Calu3 (cell line): ENCODE measurements around the gene HNRNPD. TPM values are rescaled to one million over a fixed set of nuclear protein-coding genes. Genes with fewer than 3 reads are reported as not detected.
"Not testable (repeated sequence)": the region's sequence is repeated elsewhere in the genome, so short reads cannot be mapped to it uniquely, and the experiment has no call there.

Experiments used
- BruUV-seq: library from RNA; stranded (reverse); fragments of 400-500 nt; replicated peaks from 2 replicates; lab custom pipeline; 2021; lab: Mats Ljungman, UMichigan
- CTCF ChIA-PET: fragments of 300-600 bp; sonication (Branson Sonifier 250); formaldehyde crosslinking; loops from one replicate; lab custom pipeline; 2022; ENCODE audit warnings: antibody characterized with exemption; lab: Charles Lee
- DNase-seq: peaks from one replicate; pipeline ENCODE4 v3.0.0; 2022
- H3K27ac Mint-ChIP-seq: one replicate; pipeline ENCODE4 v1.8.0; 2022; ENCODE audit warnings: mixed read lengths; ENCODE audit not compliant: unreplicated experiment
- H3K27me3 Mint-ChIP-seq: one replicate; pipeline ENCODE4 v1.8.0; 2022; ENCODE audit warnings: mixed read lengths; ENCODE audit not compliant: unreplicated experiment
- H3K36me3 Mint-ChIP-seq: one replicate; pipeline ENCODE4 v1.8.0; 2022; ENCODE audit warnings: mild to moderate bottlenecking, moderate library complexity, mixed read lengths; ENCODE audit not compliant: insufficient read depth, unreplicated experiment
- H3K4me1 Mint-ChIP-seq: one replicate; pipeline ENCODE4 v1.8.0; 2022; ENCODE audit warnings: mild to moderate bottlenecking, low read depth, mixed read lengths; ENCODE audit not compliant: unreplicated experiment
- H3K4me3 Mint-ChIP-seq: one replicate; pipeline ENCODE4 v1.8.0; 2022; ENCODE audit warnings: mild to moderate bottlenecking, low read depth, moderate library complexity, mixed read lengths; ENCODE audit not compliant: unreplicated experiment
- H3K9me3 Mint-ChIP-seq: one replicate; pipeline ENCODE4 v1.8.0; 2022; ENCODE audit warnings: low read depth, mixed read lengths; ENCODE audit not compliant: unreplicated experiment
- CTCF ChIP-seq: fragments of 200-600 bp; IDR thresholded peaks from one replicate; pipeline ENCODE4 v1.8.0; 2022; ENCODE audit warnings: antibody characterized with exemption; ENCODE audit not compliant: unreplicated experiment
- intact Hi-C: fragments of 100-400 bp; cut with micrococcal nuclease; formaldehyde crosslinking; loops from one replicate; pipeline ENCODE4 v1.10.0; 2022; ENCODE audit not compliant: unreplicated experiment
- total RNA-seq: library from RNA; stranded (reverse); gene quantifications from 2 replicates; pipeline ENCODE4 v1.2.3, GENCODE V29; 2022

Gene HNRNPD
- total RNA-seq, 1 experiment from 2014 or later, result 272 TPM

DNA sequence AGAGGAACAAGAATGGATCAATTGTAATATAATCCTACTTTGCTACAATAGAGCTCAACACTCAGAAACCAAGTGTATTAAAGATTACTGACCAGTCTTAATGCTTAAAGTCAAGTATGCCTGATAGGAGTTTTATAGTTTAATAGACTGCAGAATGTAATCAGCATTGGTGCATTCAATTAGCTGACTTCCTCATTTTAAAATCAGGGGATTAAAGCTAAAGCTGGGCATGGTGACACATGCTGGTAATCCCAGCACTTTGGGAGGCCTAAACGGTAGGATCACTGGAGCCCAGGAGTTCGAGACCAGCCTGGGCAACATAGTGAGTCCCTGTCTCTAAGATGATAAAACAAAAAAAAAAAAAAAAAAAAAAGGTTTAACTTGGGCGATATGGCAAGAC, 45.7 kb upstream of the HNRNPD start:
- DNase-seq, result no peak
- Mint-ChIP-seq H3K27ac (no peak overlapping the region), H3K4me3 (no peak overlapping the region), H3K36me3 (peaks cover 26% of the 10 kb centered on the region), H3K27me3 (no peaks in the 10 kb centered on the region), H3K9me3 (no peaks in the 10 kb centered on the region), H3K4me1 (peaks cover 10% of the 10 kb centered on the region)
- TF ChIP-seq CTCF, result no peak
- intact Hi-C loops, result no loop called here
- CTCF ChIA-PET, result interaction anchor here (0.5 to 0.6 kb wide), 2 partner anchors 10 to 52 kb away, joined by 3 to 4 read pairs; no protein-coding TSS in a partner anchor
- BruUV-seq, result no TSS peak

DNA sequence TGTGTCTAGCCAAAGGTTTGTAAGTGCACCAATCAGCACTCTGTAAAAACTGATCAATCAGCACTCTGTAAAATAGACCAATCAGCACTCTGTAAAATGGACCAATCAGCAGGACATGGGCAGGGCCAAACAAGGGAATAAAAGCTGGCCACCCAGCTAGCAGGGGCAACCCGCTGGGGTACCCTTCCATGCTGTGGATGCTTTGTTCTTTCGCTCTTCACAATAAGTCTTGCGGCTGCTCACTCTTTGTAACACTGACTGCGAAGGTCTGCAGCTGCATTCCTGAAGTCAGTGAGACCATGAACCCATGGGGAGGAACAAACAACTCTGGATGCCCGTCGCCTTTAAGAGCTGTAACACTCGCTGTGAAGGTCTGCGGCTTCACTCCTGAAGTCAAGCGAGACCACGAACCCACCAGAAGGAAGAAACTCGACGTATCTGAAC, 42.2 kb upstream of the HNRNPD start:
- TF ChIP-seq CTCF, result no peak
- BruUV-seq, result no TSS peak
- no peaks in the 10 kb centered on the region for H3K9me3 Mint-ChIP-seq
- no peak for DNase-seq
- no peaks in the 10 kb centered on the region for H3K27me3 Mint-ChIP-seq
- no peaks in the 10 kb centered on the region for H3K4me1 Mint-ChIP-seq
- no peak overlapping the region for H3K4me3 Mint-ChIP-seq
- H3K36me3 Mint-ChIP-seq, result no peaks in the 10 kb centered on the region
- no peak overlapping the region for H3K27ac Mint-ChIP-seq
- CTCF ChIA-PET, result no interaction called here
- intact Hi-C loops, result no loop called here

DNA sequence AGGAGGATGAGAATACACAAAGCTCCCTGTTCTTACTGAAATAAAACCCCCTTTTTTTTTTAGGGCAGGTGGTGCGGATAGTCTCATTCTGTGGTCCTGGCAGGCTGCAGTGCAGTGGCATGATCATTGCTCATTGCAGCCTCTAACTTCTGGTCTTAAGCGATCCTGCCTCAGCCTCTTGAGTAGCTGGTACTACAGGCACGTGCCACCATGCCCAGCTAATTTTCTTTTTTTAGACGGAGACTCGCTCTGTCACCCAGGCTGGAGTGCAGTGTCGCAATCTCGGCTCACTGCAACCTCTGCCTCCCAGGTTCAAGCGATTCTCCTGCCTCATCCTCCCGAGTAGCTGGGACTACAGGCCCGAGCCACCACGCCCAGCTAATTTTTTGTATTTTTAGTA, 41.3 kb upstream of the HNRNPD start:
- H3K4me3 Mint-ChIP-seq, BruUV-seq, CTCF ChIA-PET, H3K27ac Mint-ChIP-seq, DNase-seq, H3K9me3 Mint-ChIP-seq, H3K36me3 Mint-ChIP-seq, H3K4me1 Mint-ChIP-seq, intact Hi-C loops, H3K27me3 Mint-ChIP-seq: not testable (repeated sequence)

DNA sequence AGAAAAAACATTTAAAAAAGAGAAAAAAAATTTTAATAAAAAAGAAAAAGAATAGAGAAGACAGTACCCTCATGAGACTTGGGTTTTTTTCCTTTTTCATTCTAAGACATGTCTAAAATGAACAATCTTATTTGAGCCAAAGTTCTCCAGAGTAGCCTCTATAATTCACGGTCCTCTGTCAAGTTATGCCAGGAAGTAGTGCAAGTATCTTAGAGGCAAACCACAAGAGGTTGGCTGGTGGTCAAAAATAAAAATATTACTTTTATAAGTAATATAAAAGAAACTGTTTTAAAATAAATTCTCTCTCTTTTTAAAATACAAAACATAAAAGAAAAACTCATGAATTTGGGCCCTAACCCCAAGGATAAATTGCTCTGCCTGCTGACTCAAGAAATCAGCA, 29.9 kb upstream of the HNRNPD start:
- Mint-ChIP-seq H3K9me3 (no peaks in the 10 kb centered on the region), H3K27ac (no peak overlapping the region), H3K27me3 (no peaks in the 10 kb centered on the region), H3K4me1 (no peaks in the 10 kb centered on the region), H3K4me3 (no peak overlapping the region), H3K36me3 (no peaks in the 10 kb centered on the region)
- TF ChIP-seq CTCF, result no peak
- intact Hi-C loops, result no loop called here
- BruUV-seq, result no TSS peak
- DNase-seq, result no peak
- CTCF ChIA-PET, result no interaction called here

DNA sequence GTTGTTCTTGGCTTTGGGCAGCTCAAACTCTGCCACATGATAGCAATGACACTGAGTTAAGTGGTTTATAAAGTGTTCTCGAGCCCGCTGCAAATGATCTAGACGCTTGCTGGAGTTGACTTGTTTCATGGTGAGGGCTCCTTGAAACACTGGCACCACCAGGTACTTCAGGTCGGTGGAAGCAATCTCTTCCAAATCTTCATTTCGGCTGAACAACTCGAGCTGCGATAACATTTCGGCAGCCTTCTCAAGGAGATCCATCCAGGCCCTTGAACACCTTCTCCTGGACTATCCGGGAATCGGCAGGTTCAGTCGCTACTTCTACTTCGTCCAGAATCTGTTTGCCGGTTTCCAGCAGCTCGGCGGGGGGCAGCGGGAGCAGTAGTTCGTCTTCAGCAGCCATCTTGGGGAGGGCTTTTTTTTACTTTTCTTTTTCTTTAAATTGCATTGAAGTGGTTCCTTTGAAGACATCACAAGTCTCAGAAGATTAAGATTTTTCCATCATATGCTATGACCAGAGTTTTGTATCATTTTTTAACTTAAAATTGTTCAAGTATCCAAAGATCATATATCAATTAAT, 28.5 kb upstream of the HNRNPD start:
- H3K36me3 Mint-ChIP-seq, result no peaks in the 10 kb centered on the region
- no TSS peak for BruUV-seq
- no peak for TF ChIP-seq CTCF
- H3K27me3 Mint-ChIP-seq, result no peaks in the 10 kb centered on the region
- H3K27ac Mint-ChIP-seq, result no peak overlapping the region
- no peak for DNase-seq
- H3K4me3 Mint-ChIP-seq, result no peak overlapping the region
- CTCF ChIA-PET, result no interaction called here
- no peaks in the 10 kb centered on the region for H3K9me3 Mint-ChIP-seq
- H3K4me1 Mint-ChIP-seq, result no peaks in the 10 kb centered on the region
- intact Hi-C loops, result no loop called here
